GM23338 (cell line): ENCODE data around the gene FHIT. TPM values are rescaled to one million over a fixed set of nuclear protein-coding genes. Genes with fewer than 3 reads are reported as not detected.

Experiments used
- ATAC-seq: fragments of 200-7000 bp; cut with Tn5 transposase; 3 replicates; pipeline ENCODE4 v1.9.1; 2020
- DNase-seq: peaks from one replicate; pipeline ENCODE4 v3.0.0-alpha.2; 2015; ENCODE audit warnings: low spot score
- H2AFZ ChIP-seq: fragments of 200-600 bp; sonication (generic); 2 replicates; pipeline ENCODE4 v1.8.0; 2016; ENCODE audit warnings: antibody characterized with exemption, mild to moderate bottlenecking, moderate library complexity
- H3F3A ChIP-seq: fragments of 200-600 bp; sonication (generic); replicated peaks from 2 replicates; pipeline ENCODE4 v1.8.0; 2017; ENCODE audit warnings: antibody characterized with exemption, mixed run types, low read depth
- H3K27ac ChIP-seq: fragments of 200-600 bp; sonication (generic); 2 replicates; pipeline ENCODE4 v1.6.1; 2016; ENCODE audit warnings: low read depth
- H3K27me3 ChIP-seq: fragments of 200-600 bp; sonication (generic); 2 replicates; pipeline ENCODE4 v1.8.0; 2016; ENCODE audit warnings: mild to moderate bottlenecking, mixed run types, moderate library complexity; ENCODE audit not compliant: insufficient read depth
- H3K36me3 ChIP-seq: fragments of 200-600 bp; sonication (generic); 2 replicates; pipeline ENCODE4 v1.8.0; 2016; ENCODE audit warnings: mild to moderate bottlenecking; ENCODE audit not compliant: insufficient read depth
- H3K4me1 ChIP-seq: fragments of 200-600 bp; sonication (generic); 2 replicates; pipeline ENCODE4 v1.8.0; 2016; ENCODE audit warnings: mild to moderate bottlenecking, moderate library complexity; ENCODE audit not compliant: insufficient read depth
- H3K4me2 ChIP-seq: fragments of 200-600 bp; sonication (generic); 2 replicates; pipeline ENCODE4 v1.7.1; 2017; ENCODE audit warnings: mixed run types
- H3K4me3 ChIP-seq: fragments of 200-600 bp; sonication (generic); 2 replicates; pipeline ENCODE4 v1.6.1; 2016; ENCODE audit warnings: mixed run types
- H3K79me2 ChIP-seq: fragments of 200-600 bp; sonication (generic); replicated peaks from 2 replicates; pipeline ENCODE4 v1.8.0; 2017; ENCODE audit warnings: mild to moderate bottlenecking; ENCODE audit not compliant: insufficient read depth
- H3K9me2 ChIP-seq: fragments of 200-600 bp; sonication (generic); 2 replicates; pipeline ENCODE4 v1.8.0; 2017; ENCODE audit not compliant: insufficient read depth
- H4K20me1 ChIP-seq: fragments of 200-600 bp; sonication (generic); replicated peaks from 2 replicates; pipeline ENCODE4 v1.8.0; 2017; ENCODE audit warnings: mild to moderate bottlenecking; ENCODE audit not compliant: insufficient read depth
- H3K27ac Mint-ChIP-seq: 2 replicates; pipeline ENCODE4 v1.8.0; 2020; ENCODE audit warnings: inconsistent platforms, mild to moderate bottlenecking, moderate library complexity, mixed read lengths
- H3K27me3 Mint-ChIP-seq: 3 replicates; pipeline ENCODE4 v1.8.0; 2022; ENCODE audit warnings: low read depth, mild to moderate bottlenecking, moderate library complexity, mixed read lengths, inconsistent platforms; ENCODE audit not compliant: insufficient read depth, poor library complexity
- H3K36me3 Mint-ChIP-seq: 3 replicates; pipeline ENCODE4 v1.8.0; 2021; ENCODE audit warnings: low read depth, mild to moderate bottlenecking, inconsistent platforms, moderate library complexity, mixed read lengths
- H3K4me1 Mint-ChIP-seq: 3 replicates; pipeline ENCODE4 v1.8.0; 2020; ENCODE audit warnings: mild to moderate bottlenecking, inconsistent platforms, mixed read lengths
- H3K4me3 Mint-ChIP-seq: 3 replicates; pipeline ENCODE4 v1.8.0; 2021; ENCODE audit warnings: moderate library complexity, mild to moderate bottlenecking, inconsistent platforms, mixed read lengths
- H3K9me3 Mint-ChIP-seq: 3 replicates; pipeline ENCODE4 v1.8.0; 2020; ENCODE audit warnings: moderate library complexity, mild to moderate bottlenecking, inconsistent platforms, mixed read lengths
- CREB1 ChIP-seq: fragments of 250-450 bp; sonication (Bioruptor Pico); IDR thresholded peaks from 2 replicates; pipeline ENCODE4 v1.5.0; 2020; ENCODE audit warnings: low read depth, mild to moderate bottlenecking, moderate library complexity
- STAT1 ChIP-seq: IDR thresholded peaks from one replicate; pipeline ENCODE4 v1.6.1; 2016; ENCODE audit warnings: antibody characterized with exemption; ENCODE audit not compliant: unreplicated experiment
- polyA plus RNA-seq: library from polyadenylated mRNA; unstranded; fragments of >200 nt; fragmentation: Nextera tagmentation; extraction: Ambion mirVana; gene quantifications from 2 replicates; pipeline ENCODE4 v1.2.1, GENCODE V29; 2016
- total RNA-seq: library from RNA; depleted of rRNA; stranded (reverse); fragments of >200 nt; shearing (Covaris generic); gene quantifications from 2 replicates; pipeline ENCODE4 v1.2.3, GENCODE V29; 2014
- TF ChIP-seq, protein P1 (sequence below): fragments of 250-450 bp; sonication (Bioruptor Pico); IDR thresholded peaks from 2 replicates; pipeline ENCODE4 v1.5.0; 2020; ENCODE audit warnings: mild to moderate bottlenecking, moderate library complexity
- TF ChIP-seq, protein P2 (sequence below), 2 experiments: fragments of 200-600 bp in 1 of 2; sonication (generic) in 1 of 2; conservative IDR thresholded peaks; 2 replicates each; pipeline versions ENCODE4 v1.5.1 to v1.6.1; 2016 to 2017; ENCODE audit warnings: antibody characterized with exemption in 2 of 2, low read depth in 2 of 2, mild to moderate bottlenecking in 2 of 2, moderate library complexity in 1 of 2

The FHIT gene
- total and polyA plus RNA-seq, 2 experiments from 2014 or later, result 3.0 to 8.3 TPM

DNA sequence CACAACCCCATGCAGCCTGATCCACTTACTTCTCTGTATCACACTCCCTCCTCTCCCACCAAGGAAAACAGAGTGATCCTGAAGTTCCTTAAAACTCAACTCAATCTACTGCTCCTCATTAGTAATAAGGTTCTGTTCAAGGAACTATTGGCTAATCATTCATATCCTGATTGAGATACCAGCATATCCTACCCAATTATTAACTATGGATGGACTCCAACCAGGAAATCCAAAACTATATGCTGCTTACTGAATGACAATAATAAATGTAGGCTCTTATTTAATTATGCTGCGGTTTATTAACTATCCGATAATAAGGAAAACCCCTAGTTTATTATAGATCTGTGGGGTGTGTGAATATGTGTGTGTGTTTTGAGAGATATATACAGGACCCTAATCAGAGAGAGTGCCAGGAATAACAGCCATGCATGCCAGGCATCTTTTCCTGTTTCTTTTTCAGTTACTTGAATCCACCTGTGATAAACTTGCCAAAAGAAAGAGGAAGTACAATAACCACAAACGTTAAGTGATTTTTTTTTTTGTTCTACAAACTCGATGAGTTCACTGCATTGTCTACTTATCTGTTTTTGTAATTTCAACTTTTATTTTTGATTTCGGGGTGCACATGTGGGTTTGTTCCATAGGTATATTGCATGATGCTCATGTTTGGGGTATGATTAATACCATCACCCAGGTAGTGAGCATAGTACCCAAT, 1169.7 kb downstream of the FHIT start:
- TF ChIP-seq, protein P1, sequence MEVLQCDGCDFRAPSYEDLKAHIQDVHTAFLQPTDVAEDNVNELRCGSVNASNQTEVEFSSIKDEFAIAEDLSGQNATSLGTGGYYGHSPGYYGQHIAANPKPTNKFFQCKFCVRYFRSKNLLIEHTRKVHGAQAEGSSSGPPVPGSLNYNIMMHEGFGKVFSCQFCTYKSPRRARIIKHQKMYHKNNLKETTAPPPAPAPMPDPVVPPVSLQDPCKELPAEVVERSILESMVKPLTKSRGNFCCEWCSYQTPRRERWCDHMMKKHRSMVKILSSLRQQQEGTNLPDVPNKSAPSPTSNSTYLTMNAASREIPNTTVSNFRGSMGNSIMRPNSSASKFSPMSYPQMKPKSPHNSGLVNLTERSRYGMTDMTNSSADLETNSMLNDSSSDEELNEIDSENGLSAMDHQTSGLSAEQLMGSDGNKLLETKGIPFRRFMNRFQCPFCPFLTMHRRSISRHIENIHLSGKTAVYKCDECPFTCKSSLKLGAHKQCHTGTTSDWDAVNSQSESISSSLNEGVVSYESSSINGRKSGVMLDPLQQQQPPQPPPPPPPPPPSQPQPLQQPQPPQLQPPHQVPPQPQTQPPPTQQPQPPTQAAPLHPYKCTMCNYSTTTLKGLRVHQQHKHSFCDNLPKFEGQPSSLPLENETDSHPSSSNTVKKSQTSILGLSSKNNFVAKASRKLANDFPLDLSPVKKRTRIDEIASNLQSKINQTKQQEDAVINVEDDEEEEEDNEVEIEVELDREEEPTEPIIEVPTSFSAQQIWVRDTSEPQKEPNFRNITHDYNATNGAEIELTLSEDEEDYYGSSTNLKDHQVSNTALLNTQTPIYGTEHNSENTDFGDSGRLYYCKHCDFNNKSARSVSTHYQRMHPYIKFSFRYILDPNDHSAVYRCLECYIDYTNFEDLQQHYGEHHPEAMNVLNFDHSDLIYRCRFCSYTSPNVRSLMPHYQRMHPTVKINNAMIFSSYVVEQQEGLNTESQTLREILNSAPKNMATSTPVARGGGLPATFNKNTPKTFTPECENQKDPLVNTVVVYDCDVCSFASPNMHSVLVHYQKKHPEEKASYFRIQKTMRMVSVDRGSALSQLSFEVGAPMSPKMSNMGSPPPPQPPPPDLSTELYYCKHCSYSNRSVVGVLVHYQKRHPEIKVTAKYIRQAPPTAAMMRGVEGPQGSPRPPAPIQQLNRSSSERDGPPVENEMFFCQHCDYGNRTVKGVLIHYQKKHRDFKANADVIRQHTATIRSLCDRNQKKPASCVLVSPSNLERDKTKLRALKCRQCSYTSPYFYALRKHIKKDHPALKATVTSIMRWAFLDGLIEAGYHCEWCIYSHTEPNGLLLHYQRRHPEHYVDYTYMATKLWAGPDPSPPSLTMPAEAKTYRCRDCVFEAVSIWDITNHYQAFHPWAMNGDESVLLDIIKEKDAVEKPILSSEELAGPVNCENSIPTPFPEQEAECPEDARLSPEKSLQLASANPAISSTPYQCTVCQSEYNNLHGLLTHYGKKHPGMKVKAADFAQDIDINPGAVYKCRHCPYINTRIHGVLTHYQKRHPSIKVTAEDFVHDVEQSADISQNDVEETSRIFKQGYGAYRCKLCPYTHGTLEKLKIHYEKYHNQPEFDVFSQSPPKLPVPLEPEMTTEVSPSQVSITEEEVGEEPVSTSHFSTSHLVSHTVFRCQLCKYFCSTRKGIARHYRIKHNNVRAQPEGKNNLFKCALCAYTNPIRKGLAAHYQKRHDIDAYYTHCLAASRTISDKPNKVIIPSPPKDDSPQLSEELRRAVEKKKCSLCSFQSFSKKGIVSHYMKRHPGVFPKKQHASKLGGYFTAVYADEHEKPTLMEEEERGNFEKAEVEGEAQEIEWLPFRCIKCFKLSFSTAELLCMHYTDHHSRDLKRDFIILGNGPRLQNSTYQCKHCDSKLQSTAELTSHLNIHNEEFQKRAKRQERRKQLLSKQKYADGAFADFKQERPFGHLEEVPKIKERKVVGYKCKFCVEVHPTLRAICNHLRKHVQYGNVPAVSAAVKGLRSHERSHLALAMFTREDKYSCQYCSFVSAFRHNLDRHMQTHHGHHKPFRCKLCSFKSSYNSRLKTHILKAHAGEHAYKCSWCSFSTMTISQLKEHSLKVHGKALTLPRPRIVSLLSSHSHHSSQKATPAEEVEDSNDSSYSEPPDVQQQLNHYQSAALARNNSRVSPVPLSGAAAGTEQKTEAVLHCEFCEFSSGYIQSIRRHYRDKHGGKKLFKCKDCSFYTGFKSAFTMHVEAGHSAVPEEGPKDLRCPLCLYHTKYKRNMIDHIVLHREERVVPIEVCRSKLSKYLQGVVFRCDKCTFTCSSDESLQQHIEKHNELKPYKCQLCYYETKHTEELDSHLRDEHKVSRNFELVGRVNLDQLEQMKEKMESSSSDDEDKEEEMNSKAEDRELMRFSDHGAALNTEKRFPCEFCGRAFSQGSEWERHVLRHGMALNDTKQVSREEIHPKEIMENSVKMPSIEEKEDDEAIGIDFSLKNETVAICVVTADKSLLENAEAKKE (CRISPR knock-in tag), result no peak
- TF ChIP-seq, protein P2, sequence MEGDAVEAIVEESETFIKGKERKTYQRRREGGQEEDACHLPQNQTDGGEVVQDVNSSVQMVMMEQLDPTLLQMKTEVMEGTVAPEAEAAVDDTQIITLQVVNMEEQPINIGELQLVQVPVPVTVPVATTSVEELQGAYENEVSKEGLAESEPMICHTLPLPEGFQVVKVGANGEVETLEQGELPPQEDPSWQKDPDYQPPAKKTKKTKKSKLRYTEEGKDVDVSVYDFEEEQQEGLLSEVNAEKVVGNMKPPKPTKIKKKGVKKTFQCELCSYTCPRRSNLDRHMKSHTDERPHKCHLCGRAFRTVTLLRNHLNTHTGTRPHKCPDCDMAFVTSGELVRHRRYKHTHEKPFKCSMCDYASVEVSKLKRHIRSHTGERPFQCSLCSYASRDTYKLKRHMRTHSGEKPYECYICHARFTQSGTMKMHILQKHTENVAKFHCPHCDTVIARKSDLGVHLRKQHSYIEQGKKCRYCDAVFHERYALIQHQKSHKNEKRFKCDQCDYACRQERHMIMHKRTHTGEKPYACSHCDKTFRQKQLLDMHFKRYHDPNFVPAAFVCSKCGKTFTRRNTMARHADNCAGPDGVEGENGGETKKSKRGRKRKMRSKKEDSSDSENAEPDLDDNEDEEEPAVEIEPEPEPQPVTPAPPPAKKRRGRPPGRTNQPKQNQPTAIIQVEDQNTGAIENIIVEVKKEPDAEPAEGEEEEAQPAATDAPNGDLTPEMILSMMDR (conservative IDR thresholded peaks at IDR 0.05; ENCODE audit: low read depth in 2 of 2), result no peak
- TF ChIP-seq STAT1, result no peak
- TF ChIP-seq CREB1 (CRISPR knock-in tag), result no peak
- H3K27me3 ChIP-seq, result no peaks in the 10 kb centered on the region
- H4K20me1 ChIP-seq, result no peaks in the 10 kb centered on the region
- DNase-seq (no peak), ATAC-seq (no peak)
- no peaks in the 10 kb centered on the region for H3K27me3 Mint-ChIP-seq
- no peak overlapping the region for H3K27ac Mint-ChIP-seq
- peaks cover 11% of the 10 kb centered on the region for H3K4me1 Mint-ChIP-seq
- H3K4me2 ChIP-seq, result no peak overlapping the region
- H3K9me3 Mint-ChIP-seq, result no peaks in the 10 kb centered on the region; the same call in 2 of the 3 replicates
- no peaks in the 10 kb centered on the region for H3K36me3 ChIP-seq
- no peak overlapping the region for H3K4me3 Mint-ChIP-seq
- H3K79me2 ChIP-seq, result no peaks in the 10 kb centered on the region
- no peak overlapping the region for H3K4me3 ChIP-seq
- 0 out of 2 replicates have a peak, but pooled peaks cover 5% of the 10 kb centered on the region for H3K4me1 ChIP-seq
- H3F3A ChIP-seq, result no peaks in the 10 kb centered on the region
- no peak overlapping the region for H3K27ac ChIP-seq
- 0 out of 2 replicates have a peak, but pooled peaks cover 9% of the 10 kb centered on the region for H3K9me2 ChIP-seq
- no peak overlapping the region for H2AFZ ChIP-seq
- H3K36me3 Mint-ChIP-seq, result no peaks in the 10 kb centered on the region
